HG02870 (cell line): ENCODE measurements around the gene PISD.

Experiments
- ATAC-seq: cut with Tn5 transposase; IDR thresholded peaks from one replicate; pipeline ENCODE4 v1.9.1; 2021; ENCODE audit warnings: mild to moderate bottlenecking, moderate library complexity; ENCODE audit not compliant: unreplicated experiment

Gene PISD

DNA sequence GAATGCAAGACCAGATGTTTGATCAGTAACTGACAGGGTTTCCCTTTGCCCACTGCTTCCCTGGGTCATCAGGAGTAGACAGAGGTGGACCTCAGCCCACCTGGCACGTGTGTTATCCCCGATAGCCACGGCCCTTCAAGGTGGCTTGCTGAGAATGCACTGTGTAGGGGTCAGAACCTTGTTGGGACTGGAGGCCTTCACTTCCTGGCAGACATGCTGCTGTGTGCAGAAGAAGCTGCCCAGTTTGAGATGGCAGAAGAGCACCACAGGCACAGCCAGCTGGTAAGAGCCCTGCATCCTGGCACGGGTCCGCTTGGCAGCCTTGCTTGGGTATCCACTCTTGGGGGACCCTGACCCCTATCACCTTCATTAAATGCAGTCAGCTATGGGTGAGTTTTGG is 83.8 kb downstream of the PISD start:
- ATAC-seq: no peak

DNA sequence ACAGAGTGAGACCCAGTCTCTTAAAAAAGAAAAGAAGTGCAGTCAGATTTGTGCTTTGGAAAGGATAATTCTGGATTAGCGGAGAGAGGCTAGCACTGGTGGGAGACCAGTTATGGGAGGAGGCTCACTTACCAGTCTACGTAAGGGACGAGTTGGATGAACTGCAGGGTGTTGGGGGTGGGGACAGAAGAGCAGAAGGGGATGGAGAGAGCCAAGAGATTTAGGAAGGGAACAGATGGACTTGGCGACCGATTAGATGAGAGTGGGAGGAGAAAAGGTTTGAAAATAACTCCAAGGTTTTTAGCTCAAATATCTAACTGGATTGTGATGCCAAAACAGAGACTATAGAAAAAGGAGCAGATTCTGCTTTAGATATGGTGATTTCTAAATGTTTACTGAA is 84.3 kb downstream of the PISD start:
- no peak for ATAC-seq

DNA sequence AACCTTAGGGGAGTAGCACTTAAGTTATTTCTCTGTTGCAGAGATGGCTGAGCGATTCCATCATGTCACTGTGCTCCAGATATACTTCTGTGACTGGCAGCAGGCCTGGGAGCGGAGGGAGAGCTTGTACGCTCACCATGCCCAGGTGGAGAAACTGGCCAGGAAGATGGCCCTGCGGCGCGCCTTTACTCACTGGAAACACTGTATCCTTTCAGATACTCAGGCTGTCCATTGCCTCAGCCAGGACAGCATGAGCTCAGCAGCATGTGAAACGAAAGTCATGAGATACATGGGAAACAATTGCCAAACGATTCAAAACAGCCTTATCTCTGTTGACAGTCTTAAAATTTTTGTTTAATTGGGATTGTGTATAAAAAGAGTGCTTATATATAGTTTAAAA is 86.8 kb downstream of the PISD start:
- no peak for ATAC-seq

DNA sequence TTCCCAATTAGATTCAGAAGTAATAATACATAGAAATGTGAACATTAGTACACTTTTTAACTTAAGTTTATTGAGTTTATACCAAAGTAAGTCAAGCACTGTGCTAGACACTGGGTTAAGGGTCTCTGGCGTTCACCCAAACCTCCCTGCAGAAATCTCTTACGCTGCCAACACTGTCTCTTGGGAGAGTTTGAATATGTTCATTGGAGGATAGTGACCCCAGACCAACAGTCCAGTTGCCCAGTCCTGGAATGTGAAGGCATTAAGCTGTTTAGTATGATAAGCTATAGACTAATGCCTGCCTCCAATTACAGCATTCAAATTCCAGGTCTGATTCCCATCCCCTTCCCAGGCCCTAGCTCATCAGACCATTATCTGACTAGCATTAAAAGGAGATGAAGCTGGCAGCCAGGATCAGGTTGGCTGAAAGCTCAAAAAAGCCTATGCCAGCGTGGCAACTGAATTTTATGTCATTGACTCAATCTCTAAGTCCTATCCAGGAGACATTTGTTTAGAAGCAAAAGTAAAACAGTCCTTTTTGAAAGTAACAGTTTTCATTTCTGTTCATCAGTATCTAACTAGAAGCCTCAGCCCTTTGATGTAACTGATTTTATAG is 87.9 kb downstream of the PISD start:
- ATAC-seq: no peak

DNA sequence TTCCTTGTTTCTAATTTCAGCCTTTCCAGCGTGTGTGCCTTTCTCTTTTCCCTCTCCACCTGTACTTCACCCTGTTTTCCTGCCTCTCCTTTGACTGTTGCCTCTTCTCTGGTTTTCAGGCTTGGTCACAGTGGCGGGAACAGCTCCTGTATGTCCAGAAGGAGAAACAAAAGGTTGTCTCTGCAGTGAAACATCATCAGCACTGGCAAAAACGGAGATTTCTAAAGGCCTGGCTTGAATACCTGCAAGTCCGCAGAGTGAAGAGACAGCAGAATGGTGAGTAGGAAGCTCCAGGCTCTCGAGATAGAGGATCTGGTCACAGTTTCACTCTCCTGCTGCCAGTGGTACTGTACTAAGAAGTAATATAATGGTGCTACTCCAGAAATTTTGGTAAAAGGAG is 89.1 kb downstream of the PISD start:
- no peak for ATAC-seq

DNA sequence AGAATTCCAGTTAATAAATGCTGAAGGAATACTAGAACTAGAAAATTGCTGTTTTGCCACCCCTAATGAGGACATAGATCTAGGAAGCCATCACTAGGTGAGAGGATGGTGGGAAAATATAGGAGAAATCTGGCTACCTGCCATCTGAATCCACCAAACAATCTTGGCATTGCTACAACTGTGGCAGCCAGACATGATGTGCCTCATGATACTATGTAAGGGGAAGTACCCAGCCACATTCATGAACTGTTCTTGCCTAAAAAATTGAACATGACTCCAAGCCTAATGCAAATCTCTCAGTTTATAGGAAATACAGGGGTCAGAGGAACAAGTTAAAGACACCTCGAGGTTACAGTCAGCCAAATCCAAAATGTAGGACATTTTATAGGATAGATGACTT is 92.9 kb downstream of the PISD start:
- ATAC-seq: no peak
